Activated T-cell treated with anti-CD3 and anti-CD28 coated beads, Interleukin-2, amount 50 U/mL, for 4 hours (primary cell): Measurements from ENCODE around the gene HES7. TPM values are rescaled to one million over a fixed set of nuclear protein-coding genes. Genes with fewer than 3 reads are reported as not detected.

ENCODE experiments used
- ATAC-seq, 2 donors: fragments of 200-7000 bp; cut with Tn5 transposase; one replicate each; pipeline ENCODE4 v1.10.0; 2021
- DNase-seq: peaks from one replicate; pipeline ENCODE4 v3.0.0-alpha.2; 2020
- H3K27me3 Mint-ChIP-seq: one replicate; pipeline ENCODE4 v1.8.0; 2021; ENCODE audit warnings: low read depth, mixed read lengths
- H3K36me3 Mint-ChIP-seq: one replicate; pipeline ENCODE4 v1.8.0; 2022; ENCODE audit warnings: mixed read lengths; ENCODE audit not compliant: insufficient read depth
- H3K4me1 Mint-ChIP-seq: one replicate; pipeline ENCODE4 v1.8.0; 2021; ENCODE audit warnings: low read depth, mixed read lengths
- H3K4me3 Mint-ChIP-seq: one replicate; pipeline ENCODE4 v1.8.0; 2021; ENCODE audit warnings: mild to moderate bottlenecking, moderate library complexity, mixed read lengths
- H3K9me3 Mint-ChIP-seq: one replicate; pipeline ENCODE4 v1.8.0; 2021; ENCODE audit warnings: mixed read lengths
- total RNA-seq, 3 donors: library from RNA; stranded (reverse); gene quantifications; one replicate each; pipeline ENCODE4 v1.2.1, GENCODE V29; 2021

The HES7 gene
- total RNA-seq, 3 donors from 2014 or later: 1.2 to 1.7 (median 1.4) TPM

DNA sequence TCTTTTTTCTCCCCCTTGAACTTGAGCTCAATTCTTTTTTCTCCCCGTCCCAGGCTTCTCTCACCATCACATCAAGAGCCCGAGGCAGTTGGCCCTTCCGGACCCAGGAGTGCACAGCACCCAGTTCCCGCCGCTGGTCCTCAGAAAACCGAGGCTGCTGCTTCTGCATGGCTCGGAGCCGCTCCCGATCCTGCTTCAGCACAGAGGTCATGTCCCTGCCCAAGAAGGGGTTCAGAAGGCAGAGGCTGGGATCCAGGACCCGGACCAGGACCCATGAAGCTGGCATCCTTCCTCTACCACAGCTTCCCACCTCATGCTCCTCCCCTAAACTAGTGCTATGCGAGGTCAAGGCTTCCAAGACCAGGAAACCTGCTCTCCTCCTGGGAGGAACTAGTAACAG, 17.8 kb upstream of the HES7 start:
- Mint-ChIP-seq H3K27me3 (no peaks in the 10 kb centered on the region), H3K36me3 (peaks cover 22% of the 10 kb centered on the region), H3K9me3 (no peaks in the 10 kb centered on the region), H3K4me3 (no peak overlapping the region), H3K4me1 (peaks cover under 1% of the 10 kb centered on the region)
- no peak for DNase-seq
- no peak for ATAC-seq

- H3K4me3 Mint-ChIP-seq: no peak overlapping the region
- H3K36me3 Mint-ChIP-seq: peaks cover 18% of the 10 kb centered on the region
- H3K9me3 Mint-ChIP-seq: no peaks in the 10 kb centered on the region
- DNase-seq: no peak
- peaks cover 2% of the 10 kb centered on the region for H3K4me1 Mint-ChIP-seq
- ATAC-seq: no peak
- no peaks in the 10 kb centered on the region for H3K27me3 Mint-ChIP-seq
Observed at GRCh38 chr17:8141045-8141444, 17.1 kb upstream of the HES7 start.

DNA sequence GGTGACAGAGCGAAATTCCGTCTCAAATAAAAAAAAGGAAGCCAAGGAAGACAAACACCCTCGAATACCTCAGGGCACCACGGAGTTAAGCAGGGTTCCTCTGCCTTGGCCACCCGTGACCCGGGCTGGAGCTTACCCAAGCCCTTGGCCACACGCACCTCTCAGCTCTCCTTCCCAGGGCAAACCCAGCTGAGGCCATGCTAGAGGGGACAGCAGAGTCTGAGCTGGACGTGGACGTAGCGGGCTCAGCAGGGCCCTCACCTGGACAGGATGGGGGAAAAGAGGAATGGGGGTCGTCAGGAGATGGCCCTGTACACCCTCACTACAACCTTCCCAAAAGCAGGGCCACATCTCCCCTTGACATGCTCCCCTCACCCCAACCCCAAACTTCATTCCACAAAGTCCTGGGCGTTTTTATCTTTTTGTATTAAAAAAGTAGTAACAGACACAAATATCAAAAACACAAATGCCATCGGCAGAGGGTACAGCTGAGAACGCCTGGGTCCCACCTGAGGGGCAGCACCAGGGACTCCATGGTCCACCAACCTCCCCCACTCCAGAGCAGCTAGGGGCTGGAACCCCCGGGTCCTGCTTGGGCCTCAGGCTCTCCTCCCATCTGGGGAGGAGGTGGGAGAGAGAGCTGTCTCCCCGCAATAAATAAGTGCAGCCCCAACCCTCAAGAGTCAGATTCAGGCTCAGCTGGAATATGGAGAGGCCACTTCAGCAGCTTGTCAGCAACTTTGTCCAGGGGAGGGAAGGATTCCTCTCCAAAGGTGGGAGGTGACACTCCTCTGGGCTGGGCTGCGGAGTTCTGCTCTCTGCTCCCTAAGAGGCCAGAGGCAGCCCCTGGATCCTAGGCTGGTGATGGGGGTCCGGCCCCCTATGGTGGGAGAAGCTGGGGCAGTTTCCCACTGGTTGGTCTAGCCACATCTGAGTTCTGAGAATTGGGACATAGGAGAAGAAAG, 16.4 kb upstream of the HES7 start:
- DNase-seq (no peak), ATAC-seq (no peak)
- H3K9me3 Mint-ChIP-seq: no peaks in the 10 kb centered on the region
- H3K27me3 Mint-ChIP-seq: no peaks in the 10 kb centered on the region
- no peak overlapping the region for H3K4me3 Mint-ChIP-seq
- peaks cover 16% of the 10 kb centered on the region for H3K36me3 Mint-ChIP-seq
- H3K4me1 Mint-ChIP-seq: peaks cover 2% of the 10 kb centered on the region

DNA sequence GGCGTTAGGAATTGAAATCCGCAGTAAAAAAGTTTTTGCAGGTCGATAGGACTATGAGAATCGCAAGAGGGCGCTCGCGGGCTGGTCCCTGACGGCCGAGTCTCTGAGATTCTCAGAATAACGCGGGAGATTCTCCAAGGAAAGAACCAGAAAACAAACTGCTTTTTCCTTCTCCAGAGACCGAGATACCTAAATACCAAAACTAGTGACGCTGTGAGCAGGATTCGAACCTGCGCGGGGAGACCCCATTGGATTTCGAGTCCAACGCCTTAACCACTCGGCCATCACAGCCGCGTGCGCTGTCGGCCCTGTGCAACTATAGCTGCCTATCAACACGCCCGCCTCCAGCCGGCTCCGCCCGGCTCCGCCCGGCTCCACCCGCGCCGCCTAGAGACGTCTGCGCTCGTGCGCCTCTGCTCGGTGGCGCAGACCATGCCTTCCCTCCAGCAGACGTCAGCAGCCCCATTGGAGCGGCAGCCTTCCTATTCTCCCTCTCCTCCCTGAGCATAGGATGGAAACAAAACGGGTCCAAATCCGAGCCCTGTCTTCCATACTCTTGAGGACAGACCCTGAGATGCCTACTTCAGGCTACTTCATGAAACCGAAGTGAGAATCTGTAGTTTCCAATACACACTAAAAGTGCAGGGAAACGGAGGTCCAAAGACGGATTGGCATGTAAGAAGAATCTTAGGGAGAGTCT, 14.9 kb upstream of the HES7 start:
- Mint-ChIP-seq H3K4me1 (peaks cover 2% of the 10 kb centered on the region), H3K4me3 (no peak overlapping the region), H3K9me3 (no peaks in the 10 kb centered on the region), H3K27me3 (no peaks in the 10 kb centered on the region), H3K36me3 (peaks cover 10% of the 10 kb centered on the region)
- peak; percentile 94 for DNase-seq
- peak; percentile 93 to 95 for ATAC-seq

- Mint-ChIP-seq H3K9me3 (no peaks in the 10 kb centered on the region), H3K4me3 (no peak overlapping the region), H3K36me3 (peaks cover 8% of the 10 kb centered on the region), H3K27me3 (no peaks in the 10 kb centered on the region), H3K4me1 (peaks cover 2% of the 10 kb centered on the region)
- DNase-seq (no peak), ATAC-seq (no peak)
Observed at GRCh38 chr17:8138374-8138671, 14.4 kb upstream of the HES7 start.

DNA sequence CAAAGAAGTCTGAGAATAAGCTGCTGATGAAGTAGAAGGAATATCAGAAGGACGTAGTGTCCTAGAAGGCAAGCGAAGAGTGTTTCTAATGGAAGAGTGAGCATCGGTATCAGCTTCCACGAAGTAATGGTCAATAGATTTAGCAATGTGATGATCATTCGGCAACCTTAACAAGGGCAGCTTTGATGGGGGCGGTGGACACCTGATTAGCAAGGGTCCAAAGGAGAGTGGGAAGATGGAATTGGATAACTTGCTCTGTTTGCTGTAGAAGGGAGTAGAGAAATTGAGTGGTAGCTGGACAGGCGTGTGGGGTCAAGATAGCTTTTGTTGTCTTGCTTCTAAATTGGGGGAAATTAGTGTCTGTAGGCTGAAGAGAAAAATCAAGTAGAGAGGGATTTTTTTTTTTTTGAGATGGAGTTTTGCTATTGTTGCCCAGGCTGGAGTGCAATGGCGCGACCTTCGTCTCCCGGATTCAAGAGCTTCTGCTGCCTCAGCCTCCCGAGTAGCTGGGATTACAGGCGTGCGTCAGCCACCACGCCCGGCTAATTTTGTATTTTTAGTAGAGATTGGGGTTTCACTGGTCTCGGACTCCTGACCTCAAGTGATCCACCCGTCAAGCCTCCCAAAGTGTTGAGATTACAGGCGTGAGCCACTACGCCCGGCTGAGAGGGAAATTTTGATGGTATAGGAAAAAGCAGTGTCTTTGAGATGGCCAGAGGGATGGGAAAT, 13.9 kb upstream of the HES7 start:
- H3K27me3 Mint-ChIP-seq: no peaks in the 10 kb centered on the region
- ATAC-seq (no peak), DNase-seq (no peak)
- no peak overlapping the region for H3K4me3 Mint-ChIP-seq
- peaks cover 2% of the 10 kb centered on the region for H3K4me1 Mint-ChIP-seq
- no peaks in the 10 kb centered on the region for H3K9me3 Mint-ChIP-seq
- peaks cover 8% of the 10 kb centered on the region for H3K36me3 Mint-ChIP-seq

DNA sequence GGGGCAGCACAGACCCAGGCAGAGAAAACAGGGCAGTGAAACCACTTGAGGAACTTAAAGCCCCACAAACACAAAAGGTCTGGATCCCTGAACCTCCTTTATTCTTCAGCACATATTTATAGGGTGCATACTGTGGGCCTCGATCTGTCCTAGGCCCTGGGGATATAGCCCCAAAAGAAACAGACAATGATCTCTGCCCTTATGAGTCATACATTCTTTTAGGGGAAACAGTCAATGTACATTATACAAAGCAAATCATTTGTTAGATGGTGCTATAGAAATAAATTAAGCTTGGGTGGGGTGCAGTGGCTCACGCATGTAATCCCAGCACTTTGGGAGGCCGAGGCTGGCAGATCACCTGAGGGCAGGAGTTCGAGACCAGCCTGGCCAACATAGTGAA, 10.0 kb upstream of the HES7 start:
- Mint-ChIP-seq H3K9me3 (no peaks in the 10 kb centered on the region), H3K27me3 (peaks cover 8% of the 10 kb centered on the region), H3K36me3 (no peaks in the 10 kb centered on the region), H3K4me3 (no peak overlapping the region), H3K4me1 (peaks cover 2% of the 10 kb centered on the region)
- no peak for DNase-seq
- ATAC-seq: no peak

DNA sequence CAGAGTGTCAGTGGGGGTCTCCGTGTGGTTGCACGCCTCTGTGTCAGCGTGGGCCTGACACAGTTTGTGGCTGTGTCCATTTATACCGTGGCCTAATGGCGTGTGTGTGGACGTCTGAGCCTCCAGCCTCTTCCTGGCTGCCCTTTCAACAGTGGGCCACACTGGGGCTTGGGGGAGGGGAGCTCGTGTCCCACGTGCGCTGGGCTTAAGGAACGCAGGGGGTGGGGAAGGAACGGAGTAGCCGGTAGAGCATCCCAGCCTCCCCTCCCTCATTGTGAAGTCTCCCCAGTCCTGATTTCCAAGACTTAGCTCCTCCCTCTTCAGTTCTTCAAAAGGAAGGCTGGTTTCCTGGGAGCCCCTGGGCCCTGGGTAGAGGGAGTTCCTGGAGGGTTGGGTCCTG, 9.5 kb upstream of the HES7 start:
- Mint-ChIP-seq H3K36me3 (no peaks in the 10 kb centered on the region), H3K4me1 (peaks cover 2% of the 10 kb centered on the region), H3K27me3 (peaks cover 8% of the 10 kb centered on the region), H3K4me3 (no peak overlapping the region), H3K9me3 (no peaks in the 10 kb centered on the region)
- ATAC-seq: no peak
- DNase-seq: no peak

DNA sequence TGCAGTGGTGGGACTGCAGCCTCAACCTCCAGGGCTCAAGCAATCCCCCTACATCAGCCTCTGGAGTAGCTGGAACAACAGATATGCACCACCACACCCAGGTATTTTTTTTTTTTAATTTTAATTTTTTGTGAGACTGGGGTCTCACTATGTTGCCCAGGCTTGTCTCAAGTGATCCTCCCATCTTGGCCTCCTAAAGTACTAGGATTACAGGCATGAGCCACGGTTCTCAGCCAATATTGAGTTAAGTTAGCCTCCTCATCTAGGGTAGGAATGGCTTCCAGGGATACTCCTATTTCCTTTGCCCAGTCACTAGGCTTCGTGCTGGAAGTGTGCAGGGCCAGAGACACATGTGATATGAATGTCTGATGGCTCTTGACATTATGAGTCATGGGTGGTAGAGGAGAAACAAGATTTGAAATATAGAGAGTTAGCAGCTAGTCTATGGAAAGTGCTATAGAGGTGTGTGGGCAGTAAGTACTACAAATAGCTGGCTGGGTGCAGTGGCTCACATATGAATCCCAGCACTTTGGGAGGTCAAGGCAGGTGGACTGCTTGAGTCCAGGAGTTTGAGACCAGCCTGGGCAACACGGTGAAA, 8.0 kb upstream of the HES7 start:
- ATAC-seq (peak; percentile 51 to 56), DNase-seq (no peak)
- Mint-ChIP-seq H3K4me1 (peaks cover 7% of the 10 kb centered on the region), H3K27me3 (peaks cover 9% of the 10 kb centered on the region), H3K36me3 (no peaks in the 10 kb centered on the region), H3K9me3 (no peaks in the 10 kb centered on the region), H3K4me3 (no peak overlapping the region)

- DNase-seq (no peak), ATAC-seq (no peak)
- H3K27me3 Mint-ChIP-seq: peaks cover 30% of the 10 kb centered on the region
- peaks cover 35% of the 10 kb centered on the region for H3K4me1 Mint-ChIP-seq
- no peaks in the 10 kb centered on the region for H3K36me3 Mint-ChIP-seq
- H3K4me3 Mint-ChIP-seq: no peak overlapping the region
- H3K9me3 Mint-ChIP-seq: no peaks in the 10 kb centered on the region
Observed at GRCh38 chr17:8128125-8128784, 4.3 kb upstream of the HES7 start.

DNA sequence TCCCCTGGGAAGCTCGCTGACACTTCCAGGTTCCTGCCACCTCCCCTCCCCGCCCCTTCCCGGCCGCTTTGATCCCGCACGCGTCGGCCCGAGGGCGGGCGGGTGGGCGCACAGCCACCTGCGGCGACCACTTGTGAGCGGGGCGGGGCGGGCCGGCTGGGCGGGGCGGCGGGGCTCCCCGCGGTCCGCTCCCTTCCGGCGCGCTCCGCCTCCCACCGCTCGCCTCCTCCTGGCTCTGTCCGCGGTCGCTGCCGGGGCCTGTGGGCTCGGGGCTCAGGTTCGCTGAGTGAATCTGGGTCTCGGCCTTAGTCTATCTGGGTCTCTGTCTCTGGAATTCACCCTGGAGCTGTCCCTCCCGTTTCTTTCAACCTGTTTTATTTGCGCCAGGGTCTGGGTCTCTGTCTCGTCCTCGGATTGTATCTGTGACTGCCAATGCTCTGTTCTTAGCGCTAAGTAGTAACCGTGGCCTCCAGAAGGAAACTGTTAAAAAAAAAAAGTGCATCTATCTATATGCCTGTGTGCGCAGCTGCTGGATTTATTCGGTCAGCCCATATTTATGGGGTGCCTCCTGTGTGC, 2.7 kb upstream of the HES7 start:
- ATAC-seq (peak; percentile 40 to 43), DNase-seq (peak; percentile 22)
- H3K36me3 Mint-ChIP-seq: no peaks in the 10 kb centered on the region
- peak overlapping the region; percentile 87 for H3K4me3 Mint-ChIP-seq
- H3K4me1 Mint-ChIP-seq: peaks cover 42% of the 10 kb centered on the region
- H3K27me3 Mint-ChIP-seq: peaks cover 35% of the 10 kb centered on the region
- no peaks in the 10 kb centered on the region for H3K9me3 Mint-ChIP-seq

- Mint-ChIP-seq H3K9me3 (no peaks in the 10 kb centered on the region), H3K27me3 (peaks cover 34% of the 10 kb centered on the region), H3K4me3 (peak overlapping the region; percentile 87), H3K36me3 (no peaks in the 10 kb centered on the region), H3K4me1 (peaks cover 44% of the 10 kb centered on the region)
- DNase-seq (no peak), ATAC-seq (peak in 1 of 2 donors; percentile 2)
Observed at GRCh38 chr17:8125947-8126490, 2.1 kb upstream of the HES7 start.

GRCh38 chr17:8125154-8125946, 1.4 kb upstream of the HES7 start:
- ATAC-seq (peak; percentile 29 to 30), DNase-seq (peak; percentile 90)
- H3K4me3 Mint-ChIP-seq: peak overlapping the region; percentile 87
- peaks cover 39% of the 10 kb centered on the region for H3K27me3 Mint-ChIP-seq
- H3K36me3 Mint-ChIP-seq: no peaks in the 10 kb centered on the region
- H3K4me1 Mint-ChIP-seq: peaks cover 50% of the 10 kb centered on the region
- H3K9me3 Mint-ChIP-seq: no peaks in the 10 kb centered on the region
